NK-92 treated with Interleukin-12 subunit alpha and Interleukin-12 subunit beta, amount 100 ng/mL, for 24 hours (cell line): ENCODE results near the gene JAK3.
"Not testable (repeated sequence)": the region's sequence is repeated elsewhere in the genome, so short reads cannot be mapped to it uniquely, and the experiment has no call there.

ENCODE experiments used
- DNase-seq: peaks from one replicate; lab custom pipeline; 2025; lab: John Stamatoyannopoulos, UW

JAK3 gene

DNA sequence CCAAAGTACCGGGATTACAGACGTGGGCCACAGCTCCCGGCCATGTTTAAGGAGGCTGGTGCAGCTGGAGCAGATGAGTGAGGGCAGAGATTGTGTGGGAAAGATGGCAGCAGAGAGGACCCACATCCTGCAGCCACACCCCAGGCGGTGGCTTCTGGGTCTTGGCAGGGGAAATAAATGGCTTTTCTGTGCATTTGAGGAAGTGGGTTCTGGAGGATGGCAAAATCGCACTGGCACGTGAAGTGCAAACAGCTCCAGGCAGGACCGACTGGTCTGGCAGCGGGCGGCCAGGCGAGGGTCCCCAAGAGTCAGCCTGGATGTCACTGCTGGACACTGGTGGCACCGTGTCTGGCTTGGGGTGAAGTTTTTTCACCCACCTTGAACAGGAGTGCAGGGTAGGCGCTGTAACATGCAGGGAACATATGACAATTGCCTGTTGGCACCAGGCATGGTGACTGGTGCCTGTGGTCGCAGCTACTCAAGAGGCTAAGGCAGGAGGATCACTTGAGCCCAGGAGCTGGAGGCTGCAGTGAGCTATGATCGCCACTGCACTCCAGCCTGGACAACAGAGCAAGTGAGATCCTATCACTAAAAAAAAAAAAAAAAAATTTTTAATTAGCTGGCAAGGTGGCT lies 44.4 kb downstream of the JAK3 start:
- DNase-seq = no peak

DNA sequence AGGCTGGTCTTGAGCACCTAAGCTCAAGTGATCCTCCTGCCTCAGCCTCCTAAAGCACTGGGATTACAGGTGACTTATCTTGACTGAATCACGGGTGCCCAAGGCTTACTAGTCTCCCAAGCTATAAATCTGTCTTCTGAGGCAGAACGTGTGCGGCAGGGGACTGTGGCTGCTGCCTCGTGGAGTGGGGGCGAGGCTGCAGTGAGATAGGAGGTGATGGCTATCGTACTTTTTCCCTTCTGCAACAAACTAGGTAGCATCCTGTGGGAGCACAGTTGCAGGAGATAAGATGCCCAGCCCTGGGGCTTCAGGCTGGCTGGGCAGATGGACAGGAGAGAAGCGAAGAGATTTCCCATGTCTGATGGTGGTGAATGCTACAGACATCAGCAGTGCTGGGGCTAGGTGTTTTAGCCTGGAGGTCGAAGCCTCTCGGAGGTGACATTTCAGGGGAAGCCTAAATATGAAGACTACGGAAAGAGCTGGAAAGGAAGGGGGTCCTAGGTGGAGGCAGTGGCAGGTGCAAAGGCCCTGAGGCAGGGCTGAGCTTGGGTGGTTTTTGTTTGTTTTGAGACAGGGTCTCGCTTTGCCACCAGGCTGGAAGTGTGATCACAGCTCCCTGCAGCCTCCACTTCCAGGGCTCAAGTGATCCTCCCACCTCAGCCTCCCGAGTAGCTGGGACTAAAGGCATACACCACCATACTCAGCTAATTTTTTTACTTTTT lies 45.5 kb downstream of the JAK3 start:
- no peak for DNase-seq

DNA sequence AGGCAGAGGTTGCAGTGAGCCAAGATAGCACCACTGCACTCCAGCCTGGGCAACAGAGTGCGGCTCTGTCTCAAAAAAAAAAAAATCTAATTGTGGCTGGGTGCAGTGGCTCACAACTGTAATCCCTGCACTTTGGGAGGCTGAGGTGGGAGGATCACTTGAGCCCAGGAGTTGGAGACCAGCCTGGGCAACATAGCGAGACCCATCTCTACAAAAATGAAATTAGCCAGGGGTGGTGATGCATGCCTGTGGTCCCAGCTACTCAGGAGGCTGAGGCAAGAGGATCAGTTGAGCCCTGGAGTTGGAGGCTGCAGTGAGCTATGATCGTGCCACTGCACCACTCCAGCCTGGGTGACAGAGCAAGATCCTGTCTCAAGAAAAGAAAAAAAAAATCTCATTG lies 49.2 kb downstream of the JAK3 start:
- not testable (repeated sequence) for DNase-seq

DNA sequence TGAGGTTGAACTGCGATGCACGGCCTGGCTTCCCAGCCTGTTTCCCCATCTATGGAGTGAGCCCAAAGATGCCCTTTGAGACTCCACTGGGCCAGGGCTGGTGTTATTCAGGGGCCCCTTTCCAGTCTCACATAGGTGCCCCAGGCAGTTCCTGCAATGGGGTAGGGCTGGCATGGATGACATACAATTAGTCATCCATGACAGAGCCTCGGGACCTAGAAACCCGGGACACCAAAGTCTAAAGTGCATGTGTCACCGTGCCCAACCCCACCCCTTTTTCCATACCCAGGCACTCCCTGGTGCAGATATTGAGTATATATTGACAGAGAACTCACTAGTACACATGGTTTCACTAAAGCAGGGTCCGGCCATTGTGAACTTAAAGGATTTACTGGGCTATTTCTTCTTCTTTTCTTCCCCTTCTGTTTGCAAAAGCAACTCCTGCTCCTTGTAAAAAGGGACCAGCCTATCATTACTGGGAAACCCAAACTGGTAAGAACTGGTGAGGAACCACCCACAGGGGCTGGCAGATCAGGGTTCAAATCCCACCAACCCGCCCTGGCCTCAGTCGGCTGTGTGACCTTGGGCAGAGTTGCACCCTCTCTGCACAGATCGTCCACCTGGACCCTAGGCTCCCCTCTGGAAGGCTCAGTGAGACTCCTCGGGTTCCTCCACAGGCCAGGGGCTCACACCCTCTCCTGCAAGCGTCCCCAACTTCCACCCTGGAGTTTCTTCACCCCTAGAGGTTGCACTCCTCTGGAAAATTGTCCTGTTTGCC lies 50.2 kb downstream of the JAK3 start:
- DNase-seq = no peak

DNA sequence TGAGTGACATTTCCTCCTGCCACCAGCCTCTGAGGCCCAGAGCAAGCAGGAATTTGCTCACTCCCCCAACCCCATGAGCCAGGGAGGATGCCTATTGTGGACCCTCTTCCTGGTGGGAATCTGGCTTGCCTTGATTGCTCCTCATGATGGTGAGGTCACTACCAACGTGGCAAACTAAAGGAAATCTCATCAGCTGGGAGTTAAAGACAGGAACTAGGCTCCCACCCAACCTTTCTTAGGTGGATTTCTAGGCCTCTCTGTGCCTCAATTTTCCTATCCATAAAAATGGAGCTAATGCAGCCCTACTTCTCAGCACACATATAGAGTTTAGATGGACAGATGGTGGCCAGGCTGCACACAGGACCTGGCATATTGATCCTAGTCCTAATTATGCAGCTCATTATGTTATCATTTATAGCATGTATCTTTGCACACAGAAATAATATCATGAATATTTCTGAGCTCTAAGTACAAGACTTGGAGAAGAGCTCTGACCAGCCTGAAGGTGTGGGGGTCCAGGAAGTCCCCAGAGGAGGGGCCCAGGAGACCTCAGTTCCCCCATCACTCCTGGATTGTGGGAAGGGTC lies 50.9 kb downstream of the JAK3 start:
- DNase-seq = no peak

DNA sequence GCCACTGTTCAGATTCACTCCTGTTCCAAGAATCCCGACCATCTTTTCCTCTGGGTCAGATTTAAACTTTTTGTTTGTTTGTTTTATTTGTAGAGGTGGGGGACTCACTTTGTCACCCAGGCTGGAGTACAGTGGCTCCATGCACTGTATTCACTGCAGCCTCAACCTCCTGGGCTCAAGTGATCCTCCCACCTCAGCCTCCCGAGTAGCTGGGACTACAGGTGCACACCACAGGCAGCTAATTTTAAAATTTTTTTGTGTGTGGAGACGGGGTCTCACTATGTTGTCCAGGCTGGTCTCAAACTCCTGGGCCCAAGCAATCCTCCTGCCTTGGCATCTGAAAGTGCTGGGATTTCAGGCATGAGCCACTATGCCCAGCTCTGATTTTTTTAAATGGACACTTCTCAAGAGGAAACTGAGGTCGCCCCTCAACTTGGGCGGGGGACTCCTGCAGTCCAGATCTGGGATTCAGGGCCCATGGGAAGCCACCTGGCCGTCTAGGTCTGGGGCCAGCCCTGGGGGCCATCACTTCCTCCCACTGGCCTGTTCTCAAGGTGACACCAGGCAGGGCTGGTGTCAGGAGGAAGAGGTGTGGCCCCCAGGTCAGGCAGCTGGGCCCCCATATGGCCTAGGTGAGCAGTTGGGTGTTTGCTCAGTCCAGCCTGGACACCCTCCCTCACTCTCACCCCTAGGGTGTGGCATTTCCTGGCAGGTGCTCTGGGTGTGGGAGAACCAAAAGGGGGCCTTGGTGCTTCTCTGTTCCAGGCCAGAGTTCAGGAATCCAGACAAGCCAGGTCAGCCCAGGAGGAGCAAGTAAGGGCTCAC lies 51.6 kb downstream of the JAK3 start:
- no peak for DNase-seq

DNA sequence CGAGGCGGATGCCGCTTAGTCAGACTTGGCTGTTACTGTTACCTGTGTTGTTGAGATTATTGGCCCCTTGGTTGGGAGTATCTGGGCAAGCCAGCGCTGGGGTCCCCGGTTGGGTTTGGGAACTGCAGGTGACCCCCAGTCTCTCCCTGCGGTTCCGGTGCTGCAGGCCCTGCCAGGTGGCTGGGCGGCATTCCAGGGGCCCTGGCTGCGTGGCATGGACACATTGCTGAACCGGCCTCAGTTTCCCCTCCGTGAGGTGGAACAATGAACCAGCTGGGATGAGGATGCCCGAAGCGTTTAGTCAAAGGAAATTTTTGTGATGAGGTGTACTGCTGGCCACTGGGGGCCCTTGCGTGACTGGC lies 52.3 kb downstream of the JAK3 start:
- DNase-seq = no peak

DNA sequence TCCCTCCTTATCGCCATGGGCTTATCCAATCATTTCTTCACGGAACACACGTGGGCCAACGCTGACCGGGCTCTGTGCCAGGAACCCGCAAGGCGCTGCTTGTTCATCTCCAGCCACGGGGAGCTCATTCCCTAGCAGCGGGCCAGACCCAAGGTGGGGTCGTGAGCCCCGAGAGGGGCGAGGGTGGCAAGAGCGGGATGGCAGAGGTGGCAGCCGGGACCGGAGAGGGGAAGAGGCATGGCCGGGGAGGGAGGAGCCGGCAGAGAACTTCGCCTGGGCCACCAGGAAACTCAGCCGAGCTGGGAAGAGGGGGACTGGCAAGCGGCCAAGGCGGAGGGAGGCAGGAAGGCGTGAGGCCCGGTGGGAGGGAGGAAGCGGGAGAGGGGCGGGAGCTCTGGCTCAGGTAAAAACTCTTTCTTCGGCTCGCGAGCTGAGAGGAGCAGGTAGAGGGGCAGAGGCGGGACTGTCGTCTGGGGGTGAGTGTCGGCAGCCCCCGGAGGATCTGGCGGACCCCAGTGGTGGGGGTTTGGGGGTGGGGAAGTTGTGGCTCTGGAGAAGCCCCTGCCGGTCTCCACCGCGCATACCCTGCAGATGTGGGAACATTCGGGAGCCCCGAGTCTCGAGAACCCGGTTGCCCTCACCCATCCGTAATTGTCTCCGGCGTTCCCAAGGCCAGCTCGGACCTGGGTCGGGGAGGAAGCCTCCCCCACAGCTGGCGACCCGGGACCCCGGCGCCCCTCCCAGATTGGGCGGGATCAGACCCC lies 52.9 kb downstream of the JAK3 start, which contains the start of gene B3GNT3:
Gene B3GNT3, plus strand, starts transcription at position 408 of the 764 bp plus-strand sequence. CDS start 12,670 bp downstream, outside the sequence.
- no peak for DNase-seq

DNA sequence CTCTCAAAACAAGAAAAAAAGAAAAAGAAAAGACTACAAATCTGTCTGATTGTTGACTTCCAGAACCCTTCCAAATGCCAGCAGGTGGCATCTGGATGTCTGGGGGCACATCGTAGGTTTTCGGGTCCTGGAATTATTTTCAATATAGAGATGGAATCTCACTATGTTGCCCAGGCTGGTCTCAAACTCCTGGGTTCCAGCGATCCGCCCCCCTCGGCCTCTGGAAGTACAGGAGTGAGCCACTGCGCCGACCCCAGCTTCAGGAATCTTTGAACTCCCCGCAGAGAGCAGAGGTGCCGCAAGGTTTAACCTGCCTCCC lies 53.4 kb downstream of the JAK3 start:
- no peak for DNase-seq

DNA sequence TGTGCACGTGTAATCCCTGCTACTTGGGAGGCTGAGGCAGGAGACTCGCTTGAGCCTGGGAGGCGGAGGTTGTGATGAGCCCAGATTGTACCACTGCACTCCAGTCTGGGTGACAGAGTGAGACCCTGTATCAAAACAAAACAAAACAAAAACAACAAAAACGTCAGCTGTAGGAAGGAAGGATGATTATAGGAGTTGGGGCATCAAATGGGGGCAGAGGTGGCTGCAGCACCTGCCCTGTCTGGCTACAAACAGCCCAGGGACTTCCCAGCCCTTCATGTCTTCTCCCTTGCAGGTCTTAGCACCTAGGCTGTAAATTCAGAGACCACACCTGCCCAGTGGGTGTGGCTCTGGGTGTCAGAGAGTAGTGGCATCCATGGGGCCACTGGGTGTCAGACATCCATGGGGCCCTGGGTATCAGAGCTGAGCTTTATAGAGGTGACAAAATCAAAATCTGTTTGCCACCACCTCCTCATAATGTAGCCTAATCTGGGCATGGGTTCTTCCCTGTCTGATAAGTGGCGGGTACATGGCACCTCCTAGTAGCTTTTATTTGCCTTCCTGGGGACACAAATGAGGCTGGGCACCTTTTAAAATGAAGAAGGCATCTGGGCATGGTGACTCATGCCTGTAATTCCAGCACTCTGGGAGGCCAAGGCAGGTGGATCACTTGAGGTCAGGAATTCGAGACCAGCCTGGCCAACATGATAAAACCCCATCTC lies 57.6 kb downstream of the JAK3 start:
- no peak for DNase-seq

DNA sequence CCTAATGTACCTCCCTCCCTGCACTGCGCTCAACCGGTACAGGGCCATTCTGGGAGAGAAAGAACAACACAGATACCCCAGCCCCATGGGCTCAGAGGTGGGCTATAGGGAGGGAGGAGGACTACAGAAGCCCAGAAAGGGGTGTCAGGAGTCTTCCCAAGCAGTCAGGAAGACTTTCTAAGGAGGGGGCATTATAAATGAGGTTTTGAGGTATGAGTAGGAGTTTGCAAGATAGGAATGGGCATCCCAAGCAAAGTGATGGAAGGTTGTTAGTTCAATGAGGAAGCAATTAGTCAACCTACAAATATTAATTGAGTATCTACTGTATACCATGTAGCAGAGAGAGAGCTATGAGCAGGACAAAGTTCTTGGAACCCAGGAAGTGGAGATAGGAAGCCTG lies 59.1 kb downstream of the JAK3 start:
- no peak for DNase-seq

DNA sequence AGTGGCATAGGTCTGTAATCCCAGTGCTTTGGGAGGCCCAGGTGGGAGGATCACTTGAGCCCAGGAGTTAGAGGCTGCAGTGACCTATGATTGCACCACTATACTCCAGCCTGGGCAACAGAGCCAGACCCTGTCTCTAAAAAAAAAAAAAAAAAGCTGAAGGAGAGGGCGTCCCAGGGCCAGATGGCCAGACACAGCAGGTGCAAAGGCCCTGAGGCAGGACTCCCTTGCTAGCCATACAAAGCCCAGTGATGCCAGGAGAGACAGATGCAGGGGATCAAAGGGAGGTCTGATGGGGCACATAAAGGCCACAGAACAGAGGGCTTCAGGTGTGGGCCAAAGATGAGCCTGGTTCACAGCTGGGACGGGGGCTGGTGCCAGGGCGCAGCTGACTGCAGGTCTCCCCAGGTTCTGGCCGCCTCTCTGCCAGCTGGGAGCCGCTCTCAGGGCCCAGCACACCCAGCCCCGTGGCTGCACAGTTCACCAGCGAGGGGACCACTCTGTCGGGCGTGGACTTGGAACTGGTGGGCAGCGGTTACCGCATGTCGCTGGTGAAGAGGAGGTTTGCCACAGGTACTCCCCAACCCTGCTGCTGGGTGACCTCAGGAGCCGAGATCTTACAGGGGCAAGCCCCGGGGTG lies 60.4 kb downstream of the JAK3 start:
- DNase-seq = no peak

DNA sequence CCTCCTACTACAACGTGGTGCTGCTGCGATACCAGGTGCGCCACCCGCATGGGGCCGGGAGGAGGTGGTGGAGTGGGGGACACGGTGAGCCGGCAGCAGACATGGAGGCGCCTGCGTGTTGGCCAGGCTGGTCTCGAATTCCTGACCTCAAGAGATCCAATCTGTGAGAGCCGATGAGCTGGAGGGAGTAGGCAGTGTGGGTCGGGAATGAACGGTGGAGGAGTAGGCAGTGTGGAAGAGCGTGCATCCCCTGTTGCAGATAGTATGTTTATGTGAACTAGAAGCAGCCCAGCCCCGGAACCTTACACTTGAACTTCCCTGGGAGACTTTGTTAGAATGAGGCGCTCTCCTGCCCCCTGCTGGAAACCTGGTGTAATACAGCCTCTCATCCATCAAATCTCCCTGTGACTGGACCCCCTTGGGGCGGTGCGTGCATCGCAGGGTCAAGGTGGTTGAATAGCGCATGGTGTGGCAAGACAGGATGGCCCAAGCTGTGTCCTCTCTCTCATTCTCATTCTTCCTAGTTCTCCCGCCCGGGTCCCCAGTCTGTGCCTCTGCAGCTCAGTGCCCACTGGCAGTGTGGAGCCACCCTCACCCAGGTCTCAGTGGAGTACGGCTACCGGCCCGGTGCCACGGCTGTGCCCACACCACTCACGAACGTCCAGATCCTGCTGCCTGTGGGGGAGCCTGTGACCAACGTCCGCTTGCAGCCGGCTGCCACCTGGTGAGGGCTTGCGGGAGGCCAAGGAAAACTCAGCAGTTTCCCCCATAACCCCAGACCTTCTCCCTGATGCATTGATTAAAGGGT lies 63.4 kb downstream of the JAK3 start:
- DNase-seq = peak; percentile 25

DNA sequence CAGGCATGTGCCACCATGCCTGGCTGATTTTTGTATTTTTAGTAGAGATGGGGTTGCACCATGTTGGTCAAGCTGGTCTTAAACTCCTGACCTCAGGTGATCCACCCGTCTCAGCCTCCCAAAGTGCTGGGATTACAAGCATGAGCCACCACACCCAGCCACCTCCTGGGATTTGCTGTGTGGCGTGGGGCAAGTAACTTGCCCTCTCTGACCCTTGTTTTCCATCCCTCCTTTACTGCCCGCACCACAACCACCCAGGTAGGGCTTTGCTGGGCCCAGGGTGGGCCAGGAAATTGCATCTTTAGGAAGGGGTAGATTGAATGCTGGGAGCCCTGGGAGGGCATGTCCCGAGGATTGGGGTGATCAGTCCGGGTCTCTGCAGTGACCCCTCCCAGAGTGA lies 64.1 kb downstream of the JAK3 start:
- DNase-seq = not testable (repeated sequence)

DNA sequence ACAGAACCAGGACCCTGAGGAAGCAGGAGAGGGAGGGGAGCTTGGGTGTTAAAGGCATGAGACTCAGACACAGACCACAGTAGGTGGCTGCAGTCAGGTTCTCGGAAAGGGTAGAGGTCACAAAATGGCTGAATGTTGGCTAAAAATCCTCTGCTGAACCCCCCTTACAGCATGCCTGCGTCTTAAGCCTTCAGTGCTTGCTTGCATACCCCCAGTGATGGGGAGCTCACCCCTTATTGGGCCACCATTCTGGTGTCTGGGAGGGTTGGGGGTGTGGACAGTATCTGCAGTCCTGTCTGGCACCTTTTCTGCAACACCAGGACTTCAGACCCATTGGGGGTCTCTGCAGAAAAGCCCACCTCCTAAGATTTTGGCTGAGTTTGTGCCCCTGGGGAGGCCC lies 67.0 kb downstream of the JAK3 start:
- DNase-seq = no peak

DNA sequence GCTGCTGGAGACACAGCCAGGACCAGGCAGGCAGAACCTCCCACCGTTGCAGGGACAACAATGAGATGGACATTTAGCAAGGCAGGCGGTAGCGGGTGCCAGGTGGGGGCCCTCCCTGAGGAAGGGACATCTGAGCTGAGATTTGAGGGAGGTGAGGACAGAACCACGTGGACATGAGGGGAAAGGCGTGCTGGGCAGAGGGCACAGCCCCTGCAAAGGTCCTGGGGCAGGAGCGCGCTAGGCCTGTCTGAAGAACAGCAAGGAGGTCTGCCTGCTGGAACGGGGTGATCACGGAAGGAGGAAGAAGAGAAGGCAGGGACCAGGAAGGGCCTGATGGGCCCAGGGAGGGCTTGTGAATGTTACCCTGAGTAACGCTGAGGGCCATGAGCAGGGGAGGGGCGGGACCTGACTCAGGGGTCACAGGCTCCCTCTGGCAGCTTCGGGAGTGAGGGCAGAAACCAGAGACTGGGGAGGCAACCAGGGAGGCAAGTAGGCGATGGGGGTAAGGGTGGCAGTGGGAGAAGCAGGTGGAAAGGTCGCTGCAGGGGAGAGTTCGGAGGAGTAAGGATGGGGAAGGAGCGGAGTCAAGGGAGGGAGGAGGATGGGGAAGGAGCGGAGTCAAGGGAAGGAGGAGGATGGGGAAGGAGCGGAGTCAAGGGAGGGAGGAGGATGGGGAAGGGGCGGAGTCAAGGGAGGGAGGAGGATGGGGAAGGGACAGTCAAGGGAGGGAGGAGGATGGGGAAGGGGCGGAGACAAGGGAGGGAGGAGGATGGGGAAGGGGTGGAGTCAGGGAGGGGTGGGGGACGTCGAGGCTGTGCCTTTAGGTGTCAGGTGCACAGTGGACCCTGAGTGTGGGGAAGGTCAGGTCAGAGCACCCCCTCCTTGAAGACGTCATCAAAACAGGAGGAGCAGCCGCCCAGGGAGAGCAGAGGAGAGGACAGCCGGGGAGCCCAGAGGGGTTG lies 68.5 kb downstream of the JAK3 start:
- no peak for DNase-seq

DNA sequence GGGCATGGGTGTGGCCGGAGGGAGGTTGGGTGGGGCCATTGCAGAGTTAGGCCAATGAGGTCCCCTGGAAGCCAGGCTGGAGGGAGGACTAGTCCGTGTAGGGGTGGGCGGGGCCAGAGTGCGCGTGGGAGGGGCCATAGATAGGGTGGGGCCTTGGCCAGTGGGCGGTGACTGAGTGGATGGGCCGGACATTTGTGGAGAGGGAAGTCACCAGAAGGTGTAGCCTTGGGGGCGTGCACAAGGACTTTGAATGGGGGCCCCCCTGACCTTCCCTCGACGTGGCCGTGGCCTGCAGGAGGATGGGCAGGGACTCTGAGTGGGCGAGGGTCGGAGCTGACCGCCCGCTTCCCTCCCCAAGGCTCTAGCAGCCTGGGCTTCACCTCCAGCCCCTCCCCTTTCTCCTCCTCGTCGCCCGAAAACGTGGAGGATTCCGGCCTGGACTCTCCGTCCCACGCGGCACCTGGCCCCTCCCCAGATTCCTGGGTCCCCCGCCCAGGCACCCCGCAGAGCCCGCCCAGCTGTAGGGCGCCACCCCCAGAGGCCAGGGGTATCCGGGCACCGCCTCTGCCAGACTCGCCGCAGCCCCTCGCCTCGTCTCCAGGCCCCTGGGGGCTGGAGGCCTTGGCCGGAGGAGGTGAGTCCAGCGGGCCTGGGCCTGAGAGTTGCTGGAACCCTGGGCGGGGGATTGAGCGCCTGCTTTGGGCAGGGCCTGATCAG lies 69.4 kb downstream of the JAK3 start:
- no peak for DNase-seq
